NCI-H510A treated with DMSO at 0.1 percent for 48 hours (cell line): ENCODE data around the gene ABHD16A.
A peak's percentile ranks its signal among the peaks of the same experiment; 100 is the strongest.

ENCODE experiments used
- DNase-seq: peaks from one replicate; lab custom pipeline; 2025; lab: John Stamatoyannopoulos, UW

ABHD16A gene

GRCh38 chr6:31730631-31731086 is 27.5 kb upstream of the ABHD16A start:
- no peak for DNase-seq

GRCh38 chr6:31729979-31730630 is 27.0 kb upstream of the ABHD16A start:
- no peak for DNase-seq

DNA sequence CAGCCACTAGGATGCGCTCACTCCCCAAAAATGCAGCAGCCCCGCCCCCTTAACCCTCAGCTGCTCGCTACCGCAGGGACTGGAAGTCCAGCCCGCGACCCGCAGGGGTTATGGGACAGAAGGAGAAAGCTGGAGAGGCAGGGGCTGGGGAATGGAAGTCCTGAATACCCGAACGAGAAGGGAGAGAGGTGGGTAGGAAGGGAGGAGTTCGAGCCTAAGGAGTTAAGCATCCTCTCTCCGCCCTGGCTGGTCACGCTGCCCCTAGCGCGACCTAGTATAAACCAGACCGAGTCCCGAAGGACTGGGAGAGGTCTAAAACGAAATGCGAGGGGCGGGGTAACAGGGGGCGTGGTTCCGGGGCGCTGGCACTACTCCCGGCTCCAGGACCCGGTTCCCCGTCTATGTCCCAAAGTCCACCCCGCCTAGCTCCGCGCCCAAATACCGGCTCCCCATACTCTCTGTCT is 26.4 kb upstream of the ABHD16A start:
- no peak for DNase-seq

DNA sequence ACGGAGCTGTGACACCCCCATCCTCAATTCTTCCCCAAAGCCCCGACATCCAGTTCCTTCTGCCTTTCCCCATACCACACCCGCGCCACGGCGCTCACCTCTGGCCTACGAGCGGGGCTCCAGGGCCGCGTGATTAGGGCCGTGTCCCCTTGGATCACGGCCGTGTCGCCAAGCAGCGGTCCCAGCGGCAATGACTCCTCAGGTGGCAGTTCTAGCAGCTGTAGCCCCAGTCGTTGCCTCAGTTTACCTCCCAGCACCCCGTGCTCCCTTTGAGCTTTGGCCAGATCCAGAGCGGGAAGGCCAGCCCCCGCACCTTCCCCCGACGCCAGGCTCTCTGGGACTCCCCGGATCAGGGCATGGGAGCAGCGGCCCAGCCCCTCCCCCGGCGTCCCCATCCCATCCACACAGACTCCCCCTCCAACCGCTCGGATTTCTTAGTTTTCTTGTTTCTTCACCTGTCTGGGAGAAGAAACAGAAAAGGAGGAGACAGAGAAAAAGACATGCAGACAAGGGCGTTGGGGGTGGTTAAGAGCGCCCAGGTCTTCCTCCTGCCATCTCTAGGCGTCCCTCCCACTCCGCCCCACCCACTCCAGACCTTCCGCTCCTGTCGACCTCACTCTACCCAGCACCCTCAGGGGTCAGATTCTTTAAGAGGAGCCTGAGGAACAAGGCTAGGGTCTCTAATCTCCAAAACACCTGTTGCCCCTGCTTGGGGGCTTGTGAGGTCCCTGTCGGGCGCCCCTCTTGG is 25.8 kb upstream of the ABHD16A start, which contains the start of gene DDAH2:
Gene DDAH2 (minus strand): TSS at position 533 of the 748 bp plus-strand sequence. CDS start 138 bp downstream, at position 395.
- no peak for DNase-seq

GRCh38 chr6:31727717-31728671 is 24.9 kb upstream of the ABHD16A start:
- no peak for DNase-seq

GRCh38 chr6:31727034-31727716 is 24.1 kb upstream of the ABHD16A start:
- DNase-seq: no peak

DNA sequence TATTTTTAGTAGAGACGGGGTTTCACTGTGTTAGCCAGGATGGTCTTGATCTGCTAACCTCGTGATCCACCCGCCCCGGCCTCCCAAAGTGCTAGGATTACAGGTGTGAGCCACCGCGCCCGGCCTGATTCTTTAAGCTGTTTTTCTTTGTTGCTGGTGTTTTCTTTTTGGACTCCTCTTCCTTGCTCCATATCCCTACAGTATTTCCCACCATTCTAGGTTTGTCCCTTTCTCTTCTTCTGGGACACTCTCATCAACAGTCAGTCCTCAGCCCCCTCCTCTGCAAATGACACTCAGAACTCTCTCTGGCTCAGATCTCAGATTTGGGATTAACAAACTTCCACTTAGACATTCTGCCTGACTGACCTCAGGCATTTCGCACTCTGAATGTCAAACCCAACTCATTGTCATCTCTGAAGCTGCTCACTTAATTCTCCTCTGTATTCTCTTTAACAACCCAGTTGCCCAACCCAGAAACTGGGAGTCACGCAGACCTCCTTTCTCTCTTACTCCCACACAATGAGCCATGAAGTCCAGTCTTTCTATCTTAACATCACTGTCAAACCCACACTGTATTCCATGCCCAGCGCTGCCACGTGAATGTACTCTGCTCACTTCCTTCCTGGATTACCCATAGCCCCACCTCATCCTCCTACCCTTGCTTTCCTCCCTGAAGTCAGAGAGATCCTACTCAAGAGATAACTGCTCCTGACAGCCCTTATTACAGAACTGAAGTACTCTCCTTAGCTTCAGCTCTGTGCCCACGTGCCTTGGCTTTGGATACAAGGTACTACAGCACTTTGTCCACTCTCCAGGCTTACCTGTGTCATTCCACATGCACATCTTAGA is 22.6 kb upstream of the ABHD16A start:
- DNase-seq: no peak

GRCh38 chr6:31723980-31724691 is 21.0 kb upstream of the ABHD16A start:
- no peak for DNase-seq

- no peak for DNase-seq
Measured at GRCh38 chr6:31723245-31723979, 20.3 kb upstream of the ABHD16A start, which contains the start of gene MPIG6B. TSS of gene MPIG6B (plus strand) at chr6:31723373. CDS start at chr6:31723384, 11 bp downstream.

DNA sequence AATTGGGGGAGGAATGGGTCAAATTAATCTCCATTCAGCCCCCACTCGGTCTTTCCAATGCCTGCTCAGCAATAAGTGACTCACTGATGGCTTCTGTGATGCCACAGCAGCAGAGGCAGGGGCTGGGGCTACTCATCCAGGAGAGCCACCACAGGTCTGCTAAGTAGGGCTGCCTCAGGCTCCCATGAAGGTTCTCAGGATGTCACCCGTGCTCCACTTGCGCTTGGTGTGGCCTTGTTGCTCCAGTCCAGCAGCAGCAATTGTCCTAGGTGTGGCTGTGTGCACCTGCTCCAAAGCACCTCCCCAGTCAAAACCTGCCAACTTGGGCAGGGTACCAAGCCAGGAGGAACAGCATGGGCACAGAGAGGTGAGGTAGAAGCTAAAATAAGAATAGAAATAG is 19.0 kb upstream of the ABHD16A start:
- no peak for DNase-seq

- no peak for DNase-seq
Measured at GRCh38 chr6:31721351-31722020, 18.4 kb upstream of the ABHD16A start, which contains the start of gene LY6G6C. TSS of gene LY6G6C (minus strand) at chr6:31721746. CDS start at chr6:31721679, 67 bp downstream.

- no peak for DNase-seq
Measured at GRCh38 chr6:31720196-31720770, 17.2 kb upstream of the ABHD16A start.

DNA sequence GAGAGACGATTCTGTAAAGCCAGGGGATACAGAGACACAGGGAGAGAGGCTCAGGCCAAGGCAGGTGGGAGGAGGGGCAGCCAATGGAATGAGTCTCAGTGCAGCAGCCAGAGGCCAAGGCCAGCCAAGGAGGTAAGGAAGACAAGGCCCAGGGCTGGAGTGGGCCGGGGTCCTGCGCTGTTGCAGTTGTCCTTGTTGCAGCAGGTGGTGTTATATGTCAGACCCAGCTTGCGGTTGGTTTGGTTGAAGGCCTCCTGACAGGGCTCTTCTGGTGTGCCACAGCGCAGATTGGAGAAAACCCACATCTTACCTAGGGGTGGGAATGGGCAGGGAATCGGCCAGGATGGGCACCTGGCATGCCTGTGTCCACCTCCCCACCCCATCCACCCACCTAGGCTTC is 15.9 kb upstream of the ABHD16A start:
- peak; percentile 18 for DNase-seq

- DNase-seq: peak; percentile 98
Measured at GRCh38 chr6:31718265-31718664, 15.1 kb upstream of the ABHD16A start.

DNA sequence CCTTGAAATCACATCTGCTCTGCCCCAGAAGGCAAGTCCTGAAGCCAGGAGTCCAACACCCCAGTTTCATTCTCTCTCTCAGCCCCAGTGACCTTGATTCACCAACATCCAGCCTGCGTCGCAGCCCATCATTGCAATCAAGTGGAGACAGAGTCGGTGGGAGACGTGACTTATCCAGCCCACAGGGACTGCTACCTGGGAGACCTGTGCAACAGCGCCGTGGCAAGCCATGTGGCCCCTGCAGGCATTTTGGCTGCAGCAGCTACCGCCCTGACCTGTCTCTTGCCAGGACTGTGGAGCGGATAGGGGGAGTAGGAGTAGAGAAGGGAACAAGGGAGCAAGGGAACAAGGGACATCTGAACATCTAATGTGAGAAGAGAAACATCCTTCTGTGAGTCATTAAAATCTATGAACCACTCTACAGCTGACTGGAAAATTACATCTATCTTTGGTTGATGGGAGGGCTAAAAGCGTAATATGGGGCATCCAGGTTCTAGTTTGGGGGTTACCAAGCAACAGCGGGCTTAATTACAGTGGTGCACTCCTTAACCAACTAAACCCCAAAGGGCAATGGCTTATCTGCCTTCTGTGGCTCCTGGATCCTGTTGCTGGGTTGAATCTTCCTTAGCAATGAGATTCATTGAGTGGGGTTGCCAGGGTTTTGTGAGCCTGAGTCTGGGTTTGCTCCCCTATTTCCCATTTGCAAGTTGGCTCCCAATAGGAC is 14.5 kb upstream of the ABHD16A start:
- peak; percentile 57 for DNase-seq

- DNase-seq: no peak
Measured at GRCh38 chr6:31715022-31715958, 12.2 kb upstream of the ABHD16A start, which contains the start of gene LY6G6D. TSS of gene LY6G6D (plus strand) at chr6:31715348. CDS start at chr6:31715356, 8 bp downstream.
